ENCODE measurements around the gene SH3TC2.

DNA sequence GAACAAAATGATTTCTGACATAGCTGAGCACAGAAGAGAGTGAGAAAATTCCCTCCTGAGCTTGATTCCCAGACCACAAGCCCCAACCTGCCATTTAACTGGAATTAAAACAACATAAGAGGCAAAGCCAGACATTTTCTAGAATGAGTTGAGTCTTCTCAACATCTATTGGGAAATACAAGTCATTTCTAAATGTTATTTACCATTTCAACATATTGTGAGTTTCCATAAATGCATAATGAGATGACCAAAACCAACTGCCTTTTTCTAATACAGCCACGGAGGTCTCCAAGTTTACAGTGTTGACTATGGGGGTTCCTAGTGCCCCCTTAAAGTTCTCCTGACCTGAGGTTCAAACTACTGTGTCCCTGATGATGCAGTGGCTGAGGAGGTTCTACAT lies 20.0 kb downstream of the SH3TC2 start:
- TF ChIP-seq, protein P1, sequence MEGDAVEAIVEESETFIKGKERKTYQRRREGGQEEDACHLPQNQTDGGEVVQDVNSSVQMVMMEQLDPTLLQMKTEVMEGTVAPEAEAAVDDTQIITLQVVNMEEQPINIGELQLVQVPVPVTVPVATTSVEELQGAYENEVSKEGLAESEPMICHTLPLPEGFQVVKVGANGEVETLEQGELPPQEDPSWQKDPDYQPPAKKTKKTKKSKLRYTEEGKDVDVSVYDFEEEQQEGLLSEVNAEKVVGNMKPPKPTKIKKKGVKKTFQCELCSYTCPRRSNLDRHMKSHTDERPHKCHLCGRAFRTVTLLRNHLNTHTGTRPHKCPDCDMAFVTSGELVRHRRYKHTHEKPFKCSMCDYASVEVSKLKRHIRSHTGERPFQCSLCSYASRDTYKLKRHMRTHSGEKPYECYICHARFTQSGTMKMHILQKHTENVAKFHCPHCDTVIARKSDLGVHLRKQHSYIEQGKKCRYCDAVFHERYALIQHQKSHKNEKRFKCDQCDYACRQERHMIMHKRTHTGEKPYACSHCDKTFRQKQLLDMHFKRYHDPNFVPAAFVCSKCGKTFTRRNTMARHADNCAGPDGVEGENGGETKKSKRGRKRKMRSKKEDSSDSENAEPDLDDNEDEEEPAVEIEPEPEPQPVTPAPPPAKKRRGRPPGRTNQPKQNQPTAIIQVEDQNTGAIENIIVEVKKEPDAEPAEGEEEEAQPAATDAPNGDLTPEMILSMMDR (optimal IDR thresholded peaks at IDR 0.05 in 1 of 3, IDR thresholded peaks at IDR 0.05 in 1 of 3, conservative IDR thresholded peaks at IDR 0.05 in 1 of 3; ENCODE audit: extremely low read depth in 1 of 3, insufficient read depth in 2 of 3, low read length in 3 of 3) = no peak
- no peak for TF ChIP-seq EZH2 (IDR thresholded peaks at IDR 0.05; ENCODE audit: low read length)

All from keratinocyte (primary cell).